GM12874 (cell line): ENCODE data around the gene GPR12.

Experiments
- CTCF ChIP-seq: IDR thresholded peaks from 2 replicates; pipeline ENCODE4 v1.5.1; 2011; ENCODE audit warnings: low read depth, mild to moderate bottlenecking, control low read depth, low read length, moderate library complexity; ENCODE audit not compliant: insufficient read depth

The GPR12 gene, protein sequence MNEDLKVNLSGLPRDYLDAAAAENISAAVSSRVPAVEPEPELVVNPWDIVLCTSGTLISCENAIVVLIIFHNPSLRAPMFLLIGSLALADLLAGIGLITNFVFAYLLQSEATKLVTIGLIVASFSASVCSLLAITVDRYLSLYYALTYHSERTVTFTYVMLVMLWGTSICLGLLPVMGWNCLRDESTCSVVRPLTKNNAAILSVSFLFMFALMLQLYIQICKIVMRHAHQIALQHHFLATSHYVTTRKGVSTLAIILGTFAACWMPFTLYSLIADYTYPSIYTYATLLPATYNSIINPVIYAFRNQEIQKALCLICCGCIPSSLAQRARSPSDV

GRCh38 chr13:26759907-26760831 is at the start of gene GPR12:
TSS of gene GPR12 (minus strand) at chr13:26760786. CDS start at chr13:26759827, 959 bp downstream.
- no peak for TF ChIP-seq CTCF

DNA sequence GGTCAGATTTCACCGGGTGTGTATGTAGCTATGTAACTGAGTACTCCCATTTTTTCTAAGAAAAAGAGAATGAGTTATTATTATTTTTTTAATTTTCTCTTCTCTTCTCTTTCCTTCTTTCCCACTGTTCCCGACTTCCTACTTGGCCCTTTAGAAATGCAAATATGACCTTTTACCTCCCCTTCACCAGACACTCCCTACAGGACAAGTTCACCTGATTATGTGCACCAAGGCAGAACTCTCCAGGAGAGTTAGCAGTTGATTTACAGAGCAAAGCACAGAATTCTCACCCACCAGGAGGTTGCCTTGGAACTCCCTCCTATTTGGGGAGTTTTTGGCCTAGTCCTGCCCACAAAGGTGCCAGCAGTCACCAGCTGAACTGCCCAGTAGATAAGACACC is 49.5 kb upstream of the GPR12 start:
- no peak for TF ChIP-seq CTCF

DNA sequence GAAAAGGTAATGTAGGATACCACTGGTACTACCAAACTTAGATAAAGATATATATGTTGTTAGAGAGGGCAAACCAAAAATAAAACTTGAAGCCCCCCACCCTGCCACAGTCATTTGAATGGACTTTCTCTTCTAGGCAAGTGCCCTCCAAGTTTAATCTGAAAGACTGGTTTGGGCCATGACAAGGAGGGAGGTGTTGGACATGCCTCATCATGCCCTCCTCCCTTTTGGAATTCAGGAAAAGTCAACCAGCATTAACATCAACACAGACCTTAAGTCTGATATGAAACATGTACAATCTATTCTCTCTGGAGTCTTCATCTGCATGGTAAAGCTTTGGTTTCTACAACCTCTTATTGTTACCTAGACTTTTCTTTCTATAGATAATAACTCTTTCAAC is 46.3 kb upstream of the GPR12 start:
- no peak for TF ChIP-seq CTCF

DNA sequence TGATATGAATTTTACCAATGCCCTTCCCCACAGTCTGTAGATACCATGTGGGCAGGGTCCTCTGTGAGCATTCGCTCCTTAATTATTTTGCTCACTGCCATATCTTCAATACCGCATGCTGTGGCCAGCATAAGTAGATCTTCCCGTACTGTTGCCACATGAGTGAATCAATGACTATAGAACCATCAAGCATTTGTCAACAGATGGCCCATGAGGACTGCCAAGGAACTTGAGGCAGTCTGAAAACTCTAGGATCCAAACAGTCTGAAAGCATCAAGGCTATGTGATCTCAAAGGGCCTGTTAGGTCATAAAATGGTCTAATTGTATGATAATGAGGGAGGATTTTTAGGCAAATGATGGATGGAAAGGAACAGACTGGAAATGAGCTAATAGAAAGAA is 27.4 kb upstream of the GPR12 start:
- TF ChIP-seq CTCF: no peak

DNA sequence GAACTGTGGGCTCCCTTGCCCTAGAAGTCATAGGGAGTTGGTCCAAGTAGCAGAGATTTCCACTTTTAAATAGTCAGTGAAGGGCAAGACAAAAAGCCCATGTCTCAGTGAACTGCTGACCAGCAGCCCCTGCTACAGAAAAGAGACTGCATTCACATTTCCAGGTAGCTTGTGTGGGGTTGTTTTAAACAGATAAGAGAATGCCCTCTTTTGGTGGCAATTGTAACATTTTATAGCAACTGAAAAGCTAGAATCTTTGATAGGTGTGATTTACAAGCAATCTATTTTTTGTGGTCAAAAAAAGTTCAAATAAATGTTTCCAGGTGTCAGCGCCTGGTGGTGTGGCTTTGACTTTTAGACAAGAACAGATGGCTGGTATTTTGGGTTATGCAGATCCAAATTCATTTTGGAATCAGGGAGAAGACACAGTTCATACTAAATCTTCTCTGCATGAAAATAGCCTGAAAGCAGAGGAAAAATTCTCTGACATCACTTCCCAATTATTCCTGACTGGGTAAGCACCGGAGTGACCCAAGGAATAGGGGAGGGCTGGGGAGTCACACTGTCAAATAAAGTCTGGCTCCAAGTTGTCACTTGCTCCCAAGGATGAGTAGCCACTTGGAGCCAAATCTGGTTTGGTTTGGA is 26.2 kb upstream of the GPR12 start:
- no peak for TF ChIP-seq CTCF

- no peak for TF ChIP-seq CTCF
These were observed 25.4 kb upstream of the GPR12 start for GRCh38 chr13:26785838-26786630.
